G401.6 (cell line): ENCODE results near the gene LZIC.

Experiments used
- FAIRE-seq: peaks from 2 replicates; lab custom pipeline; 2012; peaks lifted over from hg19 to GRCh38; lab: Jason Lieb, UNC

The LZIC gene

DNA sequence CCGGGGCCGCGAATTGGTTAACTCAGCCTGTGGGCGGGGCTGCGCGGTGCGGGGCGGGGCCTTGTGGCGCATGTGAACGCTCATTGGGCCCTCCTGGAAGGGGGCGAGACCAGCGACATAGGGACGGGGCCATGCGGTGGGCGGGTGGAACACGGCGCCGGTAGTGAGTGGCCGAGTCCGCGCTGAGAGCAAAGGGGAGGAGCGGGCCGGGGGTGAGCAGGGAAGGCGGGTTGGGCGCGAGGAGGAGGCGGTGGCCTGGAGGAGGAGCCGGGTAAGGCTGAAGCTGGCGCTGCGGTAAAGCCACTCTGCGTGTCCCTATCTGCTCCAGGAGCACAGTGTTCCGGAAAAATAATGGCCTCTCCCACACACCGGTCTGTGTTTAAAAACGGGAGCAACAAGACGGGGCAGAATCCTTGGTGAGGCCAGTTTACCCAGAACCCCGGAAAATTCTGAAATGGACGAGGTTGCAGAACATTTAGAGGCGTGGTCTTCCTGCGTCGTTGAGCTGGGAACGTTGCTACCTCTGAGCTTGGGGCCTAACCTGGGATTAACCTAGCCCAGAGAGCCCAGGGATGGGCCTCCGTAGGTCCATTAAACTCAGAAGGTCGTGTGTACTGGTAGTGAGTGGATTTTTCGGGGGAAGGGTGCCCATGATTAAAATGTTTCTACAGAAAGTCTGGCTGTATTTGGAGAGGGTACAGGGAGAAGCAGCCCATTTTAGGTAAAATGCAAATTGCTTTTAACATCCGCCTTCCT, 32.6 kb downstream of the LZIC start:
- FAIRE-seq = peak; percentile 94

DNA sequence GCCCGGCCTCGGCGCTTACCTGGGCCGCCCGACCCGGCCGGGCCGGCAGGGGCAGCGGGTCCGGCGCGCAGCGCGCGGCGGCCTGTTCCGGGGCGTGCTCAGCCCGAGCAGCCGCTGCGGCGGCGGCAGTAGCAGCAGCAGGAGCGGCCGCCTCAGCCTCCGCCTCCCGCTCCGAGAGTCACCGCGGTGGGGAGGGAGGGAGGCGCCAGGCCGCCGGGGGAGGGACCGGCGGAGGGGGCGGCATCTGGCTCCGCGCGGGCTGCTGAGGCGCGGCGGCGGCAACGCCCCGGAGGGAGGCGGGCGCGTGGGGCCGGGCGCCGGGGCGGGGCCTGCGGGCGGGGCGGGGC, 33.1 kb downstream of the LZIC start, which contains the start of gene CTNNBIP1:
TSS of gene CTNNBIP1 (minus strand) at position 194 of the 347 bp plus-strand sequence. CDS start 38,205 bp downstream, outside the sequence.
- no peak for FAIRE-seq

DNA sequence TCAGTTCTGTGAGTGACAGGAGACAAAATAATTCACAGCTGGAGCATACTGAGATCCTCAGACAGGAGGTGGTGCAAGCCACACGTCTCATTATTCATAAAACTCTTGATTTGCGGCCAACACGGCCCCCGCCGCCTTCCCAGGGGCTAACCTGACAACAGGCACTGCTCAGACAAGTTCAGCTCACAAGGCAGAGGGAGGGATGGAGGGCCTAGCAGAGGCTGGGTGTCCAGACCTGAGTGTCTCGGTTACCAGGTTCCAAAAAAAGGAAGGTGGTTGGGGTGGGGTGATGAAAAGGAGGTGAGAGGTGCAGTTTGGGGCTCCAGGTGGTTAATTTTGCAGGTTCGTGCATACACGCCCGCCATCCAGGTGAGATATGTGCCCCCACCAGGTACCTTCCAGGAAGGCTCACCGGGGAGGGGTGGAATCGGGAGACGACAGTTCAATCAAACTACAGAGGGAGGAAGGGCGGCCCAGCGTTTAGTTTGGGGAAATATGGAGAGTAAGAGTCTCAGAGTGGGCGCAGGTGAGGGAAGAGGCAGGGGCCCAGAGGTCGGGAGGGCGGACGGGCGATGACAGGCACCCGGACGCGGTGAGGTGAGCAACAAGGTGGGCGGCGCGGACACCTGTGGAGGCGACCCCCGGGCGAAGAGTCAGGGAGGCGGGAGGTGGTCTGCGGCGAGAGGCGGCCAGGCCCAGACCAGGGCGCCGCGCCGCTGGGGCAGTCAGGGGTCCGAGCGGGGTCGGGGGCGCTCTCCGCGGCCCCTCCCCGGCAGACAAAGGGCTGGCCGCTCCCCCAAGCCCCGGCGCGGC, 33.8 kb downstream of the LZIC start:
- FAIRE-seq = no peak

DNA sequence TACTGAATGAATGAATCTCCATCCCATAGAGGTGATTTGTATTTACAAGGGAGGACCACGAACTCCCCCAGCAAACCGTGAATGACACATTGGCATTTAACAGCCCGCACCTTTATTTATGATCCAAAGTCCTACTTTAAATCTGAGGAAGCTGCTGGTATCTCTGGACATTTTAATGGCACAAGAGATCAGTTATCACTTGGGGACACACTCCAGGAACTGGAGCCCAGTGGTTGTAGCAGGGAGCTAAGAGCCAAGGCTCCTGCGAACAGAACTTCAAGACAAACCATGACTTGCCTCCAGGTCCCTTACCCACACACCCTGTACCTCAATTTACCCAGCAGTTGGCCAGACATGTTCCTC, 34.3 kb downstream of the LZIC start:
- no peak for FAIRE-seq

DNA sequence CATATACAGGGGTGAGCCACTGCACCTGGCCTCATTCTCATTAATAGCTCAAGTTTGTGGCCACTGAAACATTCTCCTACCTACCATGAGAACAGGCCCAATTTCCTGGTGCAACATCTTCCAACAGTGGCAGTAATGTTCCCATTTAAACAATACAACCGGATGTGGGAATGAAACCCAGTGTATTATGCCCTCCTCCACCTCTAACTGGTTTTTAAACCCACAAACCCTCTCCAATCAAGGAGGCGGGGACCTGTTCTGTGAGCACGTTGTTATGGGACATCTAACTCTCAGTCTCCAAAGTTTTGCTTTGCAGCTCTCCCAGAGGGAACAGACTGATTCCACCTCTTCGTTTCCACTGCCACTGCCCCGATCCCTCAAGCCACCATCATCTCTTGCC, 35.8 kb downstream of the LZIC start:
- no peak for FAIRE-seq

DNA sequence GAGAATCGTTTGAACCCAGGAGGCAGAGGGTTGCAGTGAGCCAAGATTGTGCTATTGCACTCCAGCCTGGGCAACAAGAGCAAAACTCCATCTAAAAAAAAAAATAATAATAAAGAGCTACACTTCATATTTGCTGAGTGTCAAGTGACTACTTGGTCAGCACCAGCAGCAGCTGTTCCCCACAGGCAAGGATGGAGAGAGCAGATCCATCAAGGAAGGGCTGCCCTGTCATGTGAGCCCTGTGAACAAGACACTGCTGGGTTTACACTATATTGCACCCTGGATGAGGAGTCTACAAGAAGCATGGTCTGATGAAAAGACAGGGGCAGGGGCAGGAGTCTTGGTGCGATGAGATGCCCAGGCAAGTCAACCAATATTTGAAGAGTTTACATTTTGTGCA, 36.7 kb downstream of the LZIC start:
- FAIRE-seq = no peak

DNA sequence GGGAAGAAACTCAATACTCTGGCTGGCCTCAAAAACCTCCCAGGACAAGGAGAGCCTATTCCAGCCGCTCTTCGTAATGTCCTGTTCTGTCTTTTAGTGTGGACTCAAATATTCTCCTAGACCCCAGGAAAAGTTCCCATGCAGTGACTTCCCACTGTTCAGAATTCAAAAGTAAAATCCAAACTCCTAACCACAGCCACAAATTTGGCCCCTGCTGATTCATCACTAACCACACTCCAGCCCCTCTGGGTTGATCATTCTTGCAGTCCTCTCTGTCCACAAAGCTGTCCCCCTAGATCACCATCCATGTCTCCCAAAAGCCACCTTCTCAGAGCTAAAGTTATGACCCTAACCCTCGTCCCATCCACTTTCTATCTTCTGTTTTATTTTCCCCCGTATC, 38.2 kb downstream of the LZIC start:
- FAIRE-seq = no peak

DNA sequence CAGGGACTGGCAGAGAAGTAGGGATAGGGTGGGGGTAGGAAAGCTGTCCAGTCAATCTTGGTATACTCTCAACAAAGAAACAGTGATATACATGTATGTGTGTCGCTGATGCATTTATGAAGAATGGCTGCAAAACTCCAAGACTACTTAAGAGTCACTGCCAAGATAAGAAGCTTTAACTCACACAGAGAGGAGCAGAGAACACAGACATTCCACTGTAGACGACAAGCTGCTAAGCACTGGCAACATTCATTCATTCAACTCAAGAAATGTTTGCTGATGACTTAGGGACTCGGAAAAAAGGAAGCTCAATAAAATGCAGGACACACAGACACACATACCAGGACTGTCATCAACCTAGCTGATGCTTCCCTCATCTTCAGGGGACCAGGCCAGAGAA, 38.6 kb downstream of the LZIC start:
- no peak for FAIRE-seq

DNA sequence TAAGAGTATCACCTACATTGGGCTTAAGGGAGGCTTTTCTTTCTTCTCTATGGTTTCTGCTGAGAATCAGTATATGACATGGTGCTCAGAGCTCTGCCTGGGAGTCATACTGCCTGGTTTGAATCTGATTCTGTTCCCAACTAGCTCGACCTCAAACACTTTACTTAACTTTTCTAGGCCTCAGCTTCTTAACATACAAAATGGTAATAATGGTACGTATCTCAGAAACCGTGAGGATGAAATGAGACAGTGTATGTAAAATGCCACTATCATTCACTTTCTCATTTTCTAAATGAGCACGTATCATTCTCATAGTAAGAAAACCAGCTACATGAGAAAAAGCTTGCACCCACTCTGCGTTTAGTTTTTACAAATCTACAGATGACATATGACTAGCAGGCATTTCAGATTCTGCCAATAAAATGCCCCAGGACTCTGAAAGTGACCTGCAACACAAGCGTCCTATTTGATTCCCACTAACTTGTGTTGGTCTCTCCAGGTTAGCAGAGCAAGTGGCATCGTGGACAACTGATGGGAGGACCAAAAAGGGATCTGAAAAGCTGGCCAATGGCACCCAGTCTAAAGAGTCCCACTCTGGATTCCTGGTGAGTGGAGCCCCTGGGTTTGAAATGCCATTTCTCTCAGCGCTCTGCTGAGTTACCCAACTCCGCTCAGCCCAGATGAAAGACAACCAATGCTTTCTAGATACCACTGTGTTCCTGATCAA, 39.2 kb downstream of the LZIC start:
- FAIRE-seq = no peak

DNA sequence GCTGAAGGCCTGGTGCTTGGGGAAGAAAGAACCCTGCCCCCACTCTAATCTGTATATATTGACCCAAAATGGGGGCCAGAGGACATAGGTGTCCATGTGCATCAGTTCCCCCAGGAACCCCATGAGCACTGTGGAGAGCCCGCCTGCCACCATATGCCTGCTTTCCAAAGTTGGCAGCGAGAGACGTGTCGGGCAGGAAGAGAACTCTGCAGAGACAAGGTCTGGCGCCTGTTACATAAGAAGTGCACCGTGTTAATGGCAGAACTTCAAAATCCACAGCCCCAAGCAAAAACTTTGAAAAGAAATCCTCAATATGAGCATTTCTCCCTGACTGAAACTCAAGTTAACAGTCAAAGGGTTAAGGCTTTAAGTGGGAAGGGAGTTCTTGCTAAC, 41.1 kb downstream of the LZIC start:
- FAIRE-seq = no peak

DNA sequence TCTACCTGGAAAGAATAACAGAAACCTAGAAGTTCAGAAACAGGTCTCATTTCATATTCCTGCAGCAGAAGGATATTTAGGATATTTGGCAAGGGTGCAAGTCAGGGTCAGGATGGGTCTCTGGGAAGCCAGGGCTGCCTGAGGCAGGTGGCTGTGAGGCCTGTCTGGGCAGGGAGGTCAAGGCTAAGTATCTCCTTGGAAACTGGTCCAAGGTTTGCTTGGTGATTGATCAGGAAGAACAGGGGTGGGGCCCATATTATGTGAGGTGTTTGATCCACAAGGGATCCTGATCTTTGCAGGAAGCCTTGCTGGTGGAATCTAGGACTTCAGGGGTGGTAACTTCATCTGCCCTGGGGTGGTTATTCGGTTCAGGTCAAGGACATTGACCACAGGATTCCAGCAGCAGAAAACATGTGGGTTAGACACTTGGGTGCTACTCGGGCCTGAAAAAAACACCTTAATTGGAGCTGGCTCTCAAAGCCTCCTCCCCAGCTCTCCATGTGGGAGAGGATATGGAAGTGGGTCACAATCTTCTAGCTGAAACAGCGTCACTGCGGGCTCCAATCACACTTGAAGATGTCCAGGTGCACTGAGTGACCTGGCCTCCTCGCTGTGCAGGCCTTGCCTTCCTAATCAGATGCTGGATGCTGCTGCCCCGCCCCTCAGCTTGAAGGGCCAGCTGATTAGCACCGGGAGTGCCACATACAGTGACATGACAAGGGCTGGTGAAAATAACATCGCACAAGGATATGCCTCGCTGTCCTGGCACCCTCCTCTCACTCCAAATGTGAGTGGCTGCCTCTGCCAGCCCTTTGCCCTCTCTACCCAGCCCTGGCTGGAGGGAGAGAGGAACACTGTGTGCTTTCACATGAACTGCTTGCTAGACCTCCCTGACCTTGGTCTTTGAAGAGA, 41.8 kb downstream of the LZIC start:
- FAIRE-seq = no peak

DNA sequence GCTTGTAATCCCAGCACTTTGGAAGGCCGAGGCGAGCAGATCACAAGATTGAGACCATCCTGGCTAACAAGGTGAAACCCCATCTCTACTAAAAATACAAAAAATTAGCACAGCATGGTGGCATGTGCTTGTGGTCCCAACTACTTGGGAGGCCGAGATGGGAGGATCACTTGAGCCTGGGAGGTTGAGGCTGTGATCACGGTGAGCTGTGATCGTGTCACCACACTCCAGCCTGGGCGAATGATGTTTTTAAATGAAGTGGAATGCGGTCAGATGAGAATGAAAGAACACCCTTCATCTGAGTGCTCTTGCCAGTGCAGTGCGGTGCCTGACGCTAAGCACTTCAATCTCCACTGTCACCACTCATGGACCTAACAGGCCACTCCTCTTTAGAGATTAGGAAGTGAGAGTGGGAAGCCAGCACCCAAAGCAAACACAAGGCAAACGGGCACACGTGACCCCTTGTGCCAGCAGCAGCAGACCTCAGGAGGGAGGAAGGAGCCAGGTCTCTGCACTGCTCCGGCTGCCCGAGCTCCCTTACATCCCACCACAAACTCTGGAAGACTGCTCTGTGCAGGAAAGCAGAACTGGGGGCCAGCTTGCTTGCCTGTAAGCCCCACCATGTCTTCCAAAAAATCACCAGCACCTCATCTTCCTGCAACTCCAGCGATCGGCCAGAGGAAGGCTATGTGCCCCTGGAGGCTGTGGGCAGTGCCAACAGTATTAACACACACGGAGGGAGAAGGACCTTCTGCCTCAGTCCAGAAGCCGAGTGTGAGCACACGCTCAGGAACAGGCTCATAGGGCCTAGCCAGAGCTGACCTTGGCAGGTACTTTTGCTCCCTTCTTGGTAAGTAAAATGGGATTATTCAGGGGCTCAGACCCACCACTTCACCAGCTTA, 42.8 kb downstream of the LZIC start:
- FAIRE-seq = no peak

DNA sequence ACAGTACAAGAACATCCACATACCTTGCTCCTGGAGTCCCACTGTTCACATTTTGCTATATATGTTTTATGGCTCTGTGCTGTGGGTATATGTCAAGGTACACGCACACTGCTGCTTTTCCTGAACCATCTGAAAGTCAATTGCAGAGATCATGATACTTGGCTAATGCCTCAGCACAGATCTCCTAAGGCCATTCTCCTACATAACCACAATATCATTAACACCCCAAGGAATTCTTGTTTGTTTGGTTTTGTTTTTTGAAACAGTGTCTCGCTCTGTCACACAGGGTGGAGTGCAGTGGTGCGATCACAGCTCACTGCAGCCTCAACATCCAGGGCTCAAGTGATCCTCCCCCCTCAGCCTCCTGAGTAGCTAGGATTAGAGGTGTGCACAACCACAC, 49.1 kb downstream of the LZIC start:
- no peak for FAIRE-seq

DNA sequence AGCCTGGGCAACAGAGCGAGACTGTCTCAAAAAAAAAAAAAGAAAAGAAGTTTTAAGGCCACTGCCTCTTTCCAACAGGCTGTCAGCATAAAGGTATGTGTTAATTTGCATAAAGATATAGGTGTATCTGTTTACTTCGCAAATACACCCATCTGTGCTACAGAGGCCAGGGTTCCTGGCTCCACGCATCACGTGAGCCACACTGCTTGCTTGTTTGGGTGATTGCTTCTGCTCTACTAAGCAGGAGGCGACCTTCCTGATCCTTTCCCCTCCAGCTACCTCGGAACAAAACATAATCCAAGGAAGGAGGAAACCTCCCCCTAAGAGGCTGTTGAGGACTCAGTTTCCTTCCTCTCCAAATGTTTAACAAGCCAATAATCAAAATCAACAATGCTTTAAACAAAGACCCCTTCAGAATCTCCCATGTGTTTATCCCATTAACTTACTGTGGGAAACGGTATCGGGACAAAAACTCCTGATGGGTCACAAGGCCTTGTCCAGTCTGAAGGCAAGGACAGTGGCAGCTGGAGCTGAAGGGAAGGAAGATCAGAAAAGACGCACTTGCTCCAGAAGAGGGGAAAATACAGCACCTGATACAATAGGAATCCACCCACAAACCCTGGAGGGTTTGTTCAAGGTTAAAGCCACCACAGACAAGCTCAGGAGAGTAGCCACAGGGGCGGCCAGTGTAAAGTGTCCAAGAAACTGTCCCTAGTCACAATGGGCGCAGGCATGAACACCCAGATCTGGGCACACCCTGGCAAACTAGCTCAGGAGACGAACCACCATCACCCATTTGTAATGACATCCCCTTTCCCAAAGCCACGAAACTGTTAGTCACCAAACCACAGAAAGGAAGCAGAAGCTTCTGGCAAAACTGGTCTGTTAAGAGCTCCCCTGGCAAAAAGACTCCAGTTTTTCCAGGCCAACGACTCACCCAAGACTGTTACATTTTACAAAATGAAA, 50.3 kb downstream of the LZIC start:
- FAIRE-seq = no peak

DNA sequence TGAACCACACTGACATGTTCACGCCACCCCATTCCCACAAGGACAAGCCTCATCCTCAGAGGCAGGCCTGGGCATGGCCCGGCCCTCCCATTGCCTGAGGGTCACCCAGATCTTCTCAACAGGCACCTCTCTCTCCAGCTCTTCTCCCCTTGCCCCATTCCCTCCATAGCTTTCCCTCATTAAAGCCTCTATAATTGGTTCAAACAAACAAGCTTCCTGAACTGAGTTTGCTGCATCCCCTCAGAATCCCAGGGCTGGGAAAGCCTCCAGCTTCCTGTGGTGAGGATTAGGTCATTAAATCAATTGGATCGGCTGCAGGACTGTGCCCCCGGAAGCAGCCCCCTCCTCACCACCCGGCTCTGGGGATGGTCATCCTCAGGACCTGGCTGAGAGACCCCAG, 52.0 kb downstream of the LZIC start:
- FAIRE-seq = peak; percentile 8

DNA sequence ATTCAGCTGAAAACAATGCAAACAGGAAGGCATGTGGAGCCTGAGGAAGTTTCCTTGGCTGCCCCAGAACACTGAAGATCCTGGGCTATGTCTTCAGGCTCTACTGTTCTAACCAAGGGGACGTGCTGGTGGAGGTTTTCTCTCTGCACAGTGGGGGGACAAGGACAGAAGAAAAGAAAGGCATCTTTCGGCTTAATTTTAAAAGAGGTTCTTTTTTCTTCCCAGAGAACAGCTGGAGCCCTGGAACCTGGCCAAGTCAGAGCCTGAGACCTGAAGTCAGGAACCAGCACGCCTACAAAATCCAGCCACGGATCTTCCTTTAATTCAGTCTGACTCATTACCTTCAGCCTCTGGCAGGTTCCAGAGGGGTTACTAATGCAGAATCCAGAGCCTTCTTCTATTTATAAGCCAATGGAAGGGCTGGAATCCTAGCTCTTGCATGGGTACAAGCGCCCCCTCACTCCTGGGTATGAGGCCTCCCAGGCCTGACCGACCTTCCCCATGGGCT, 52.9 kb downstream of the LZIC start:
- peak; percentile 83 for FAIRE-seq

DNA sequence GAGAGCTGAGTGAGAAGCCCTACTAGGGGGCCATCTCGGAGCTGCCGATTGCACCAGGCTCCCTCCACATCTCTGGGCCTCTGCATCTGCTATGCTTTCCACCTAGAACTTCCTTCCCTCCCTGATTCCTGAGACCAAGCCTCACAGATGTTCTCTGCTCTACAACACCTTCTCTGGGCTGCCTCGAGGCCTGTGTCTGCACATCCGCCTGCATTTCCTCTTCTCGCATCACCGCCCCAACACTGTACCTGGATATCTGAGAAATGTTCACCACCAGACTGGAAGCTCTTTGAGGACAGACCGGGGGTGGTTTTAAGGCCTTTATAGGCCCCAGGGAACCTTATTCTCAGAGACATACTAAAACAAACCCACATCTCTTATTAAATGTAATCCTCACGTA, 53.8 kb downstream of the LZIC start:
- no peak for FAIRE-seq

DNA sequence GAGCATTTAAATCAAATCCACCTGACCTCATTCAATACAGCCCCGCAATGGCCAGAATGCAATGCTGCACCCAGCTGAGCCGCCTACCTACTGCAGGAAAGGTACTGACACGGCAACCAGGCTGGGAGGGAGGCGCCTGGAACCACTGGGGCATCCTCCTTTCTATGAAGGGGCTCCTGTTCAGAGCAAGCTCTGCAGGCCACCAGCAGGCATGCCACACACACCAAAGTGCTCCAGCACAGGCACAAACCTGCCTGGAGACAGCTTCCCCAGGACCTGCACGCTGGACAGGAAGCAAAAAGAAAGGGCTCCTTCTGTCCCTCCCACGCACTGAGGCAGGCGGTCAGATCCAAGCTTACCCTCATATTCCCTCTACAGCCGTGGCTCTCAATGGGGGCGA, 54.3 kb downstream of the LZIC start:
- no peak for FAIRE-seq

DNA sequence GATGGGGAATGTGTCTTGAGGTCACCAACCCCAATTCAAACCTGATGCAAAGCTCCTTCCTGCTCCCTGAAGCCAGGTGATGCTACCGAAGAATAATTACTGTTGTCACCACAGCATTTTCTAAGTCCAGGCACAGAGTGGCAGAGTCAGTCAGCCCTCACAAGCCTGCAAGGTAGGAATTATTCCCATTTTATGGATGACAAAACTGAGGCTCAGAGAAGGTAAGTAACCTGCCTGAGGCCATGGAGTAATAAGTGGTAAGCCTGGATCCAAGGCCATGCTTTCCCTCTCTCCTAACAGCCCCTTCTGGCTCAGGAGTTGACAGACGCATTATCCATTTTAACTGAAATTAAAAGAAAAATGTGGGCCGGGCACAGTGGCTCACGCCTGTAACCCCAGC, 56.1 kb downstream of the LZIC start:
- no peak for FAIRE-seq
